Peyer's patch (tissue), 4 donors: ENCODE results near the gene GJE1. TPM values are rescaled to one million over a fixed set of nuclear protein-coding genes. Genes with fewer than 3 reads are reported as not detected.
A peak's percentile ranks its signal among the peaks of the same experiment; 100 is the strongest.
"Not testable (repeated sequence)": the region's sequence is repeated elsewhere in the genome, so short reads cannot be mapped to it uniquely, and the experiment has no call there.

Experiments
- DNase-seq, 3 donors: peaks; one replicate each; pipeline ENCODE4 v3.0.0-alpha.2; 2017 to 2019
- H3K27ac ChIP-seq, 4 donors: fragments of 200-600 bp; sonication (generic); one replicate each; pipeline ENCODE4 v1.5.1; 2016 to 2019
- H3K27me3 ChIP-seq, 2 donors: fragments of 200-600 bp; sonication (generic); one replicate each; pipeline ENCODE4 v1.5.1; 2019
- H3K36me3 ChIP-seq, 3 donors: fragments of 200-600 bp; sonication (generic); one replicate each; pipeline ENCODE4 v1.5.1; 2016 to 2019
- H3K4me1 ChIP-seq, 4 donors: fragments of 200-600 bp; sonication (generic); one replicate each; pipeline ENCODE4 v1.5.1; 2016 to 2019
- H3K4me3 ChIP-seq, 4 donors: fragments of 200-600 bp; sonication (generic); 1 replicate in 3 of 4; 2 replicates in 1 of 4; pipeline ENCODE4 v1.5.1; 2016 to 2019; ENCODE audit warnings: mild to moderate bottlenecking in 1 of 4
- H3K9me3 ChIP-seq, 4 donors: fragments of 200-600 bp; sonication (generic); one replicate each; pipeline ENCODE4 v1.5.1; 2016 to 2019; ENCODE audit warnings: mild to moderate bottlenecking in 1 of 4
- CTCF ChIP-seq, 6 experiments: fragments of 450-650 bp in 4 of 6; fragments of 200-600 bp in 2 of 6; sonication (generic) in 1 of 6; IDR thresholded peaks; one replicate each; pipeline ENCODE4 v1.5.1; 2017 to 2019; ENCODE audit warnings: antibody characterized with exemption in 6 of 6, mild to moderate bottlenecking in 3 of 6, moderate library complexity in 1 of 6
- POLR2A ChIP-seq, 2 donors: fragments of 450-650 bp; IDR thresholded peaks; one replicate each; pipeline ENCODE4 v1.5.1; 2017; ENCODE audit warnings: antibody characterized with exemption in 2 of 2, mild to moderate bottlenecking in 2 of 2, moderate library complexity in 2 of 2
- total RNA-seq, 4 donors: library from RNA; depleted of rRNA; stranded (reverse); fragments of >200 nt; gene quantifications; one replicate each; pipeline ENCODE4 v1.1.0, GENCODE V29; 2016

Gene GJE1
- total RNA-seq, 4 donors from 2014 or later, result not detected

- Histone ChIP-seq H3K4me3 (no peak overlapping the region), H3K9me3 (no peaks in the 10 kb centered on the region), H3K4me1 (no peaks in the 10 kb centered on the region), H3K36me3 (no peaks in the 10 kb centered on the region), H3K27ac (no peak overlapping the region), H3K27me3 (no peaks in the 10 kb centered on the region)
- TF ChIP-seq POLR2A (IDR thresholded peaks at IDR 0.05) (no peak), CTCF (IDR thresholded peaks at IDR 0.05) (peak in 4 of 6 experiments; percentile 37 to 58 (median 48))
- no peak for DNase-seq
Observed at GRCh38 chr6:142155895-142156757, 23.4 kb downstream of the GJE1 start.

- not testable (repeated sequence) for H3K4me1 ChIP-seq, H3K27ac ChIP-seq, H3K9me3 ChIP-seq, H3K27me3 ChIP-seq, H3K4me3 ChIP-seq, H3K36me3 ChIP-seq, DNase-seq
Observed at GRCh38 chr6:142156758-142157068, 24.0 kb downstream of the GJE1 start.

GRCh38 chr6:142162780-142163179 lies 30.1 kb downstream of the GJE1 start:
- H3K36me3 ChIP-seq, result peaks cover 0 to 15% (median 0%) of the 10 kb centered on the region in 3 donors
- TF ChIP-seq CTCF (IDR thresholded peaks at IDR 0.05), result no peak
- TF ChIP-seq POLR2A (IDR thresholded peaks at IDR 0.05), result no peak
- no peak for DNase-seq
- H3K27ac ChIP-seq, result no peak overlapping the region
- no peaks in the 10 kb centered on the region for H3K27me3 ChIP-seq
- no peaks in the 10 kb centered on the region for H3K9me3 ChIP-seq
- no peak overlapping the region for H3K4me3 ChIP-seq
- no peaks in the 10 kb centered on the region for H3K4me1 ChIP-seq

GRCh38 chr6:142165227-142165626 lies 32.5 kb downstream of the GJE1 start:
- H3K27ac ChIP-seq, result no peak overlapping the region
- H3K36me3 ChIP-seq, result peaks cover 0 to 37% (median 0%) of the 10 kb centered on the region in 3 donors
- H3K27me3 ChIP-seq, result no peaks in the 10 kb centered on the region
- no peaks in the 10 kb centered on the region for H3K9me3 ChIP-seq
- DNase-seq, result no peak
- no peaks in the 10 kb centered on the region for H3K4me1 ChIP-seq
- H3K4me3 ChIP-seq, result no peak overlapping the region
- TF ChIP-seq POLR2A (IDR thresholded peaks at IDR 0.05) (no peak), CTCF (IDR thresholded peaks at IDR 0.05) (no peak)

GRCh38 chr6:142167071-142167470 lies 34.3 kb downstream of the GJE1 start:
- DNase-seq, result no peak

More at GRCh38 chr6:142167071-142167470, 34.3 kb downstream of the GJE1 start:
- Histone ChIP-seq H3K9me3 (no peaks in the 10 kb centered on the region), H3K4me3 (no peak overlapping the region), H3K27me3 (no peaks in the 10 kb centered on the region), H3K36me3 (peaks cover 0 to 46% (median 0%) of the 10 kb centered on the region in 3 donors), H3K4me1 (no peaks in the 10 kb centered on the region), H3K27ac (no peak overlapping the region)
- TF ChIP-seq CTCF (IDR thresholded peaks at IDR 0.05), result no peak
- TF ChIP-seq POLR2A (IDR thresholded peaks at IDR 0.05), result no peak
